Fibroblast of gingiva (primary cell): ENCODE data around the gene MRPL10.

Source experiments
- DNase-seq: peaks from one replicate; pipeline ENCODE4 v3.0.0-alpha.2; 2011; ENCODE audit warnings: low read depth

Gene MRPL10

DNA sequence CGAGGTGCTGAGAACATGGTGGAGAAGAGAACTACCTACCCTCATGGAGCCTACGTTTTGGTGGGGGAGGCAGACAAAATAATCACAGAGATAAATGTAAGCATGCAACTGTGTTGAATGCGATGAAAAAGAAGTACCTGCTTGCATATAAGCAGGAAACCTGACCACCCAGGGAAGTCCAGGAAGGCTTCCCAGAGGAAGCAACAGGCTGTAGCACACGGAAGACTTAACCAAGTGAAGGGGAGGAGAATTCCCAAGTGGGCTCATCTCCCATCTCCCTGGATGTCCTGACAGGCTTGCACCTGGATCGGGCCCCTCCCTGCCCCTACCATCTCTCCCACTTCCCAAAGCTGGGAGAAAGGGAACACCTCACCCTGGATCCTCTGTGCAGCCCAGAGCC is 7.7 kb upstream of the MRPL10 start:
- DNase-seq, result no peak

DNA sequence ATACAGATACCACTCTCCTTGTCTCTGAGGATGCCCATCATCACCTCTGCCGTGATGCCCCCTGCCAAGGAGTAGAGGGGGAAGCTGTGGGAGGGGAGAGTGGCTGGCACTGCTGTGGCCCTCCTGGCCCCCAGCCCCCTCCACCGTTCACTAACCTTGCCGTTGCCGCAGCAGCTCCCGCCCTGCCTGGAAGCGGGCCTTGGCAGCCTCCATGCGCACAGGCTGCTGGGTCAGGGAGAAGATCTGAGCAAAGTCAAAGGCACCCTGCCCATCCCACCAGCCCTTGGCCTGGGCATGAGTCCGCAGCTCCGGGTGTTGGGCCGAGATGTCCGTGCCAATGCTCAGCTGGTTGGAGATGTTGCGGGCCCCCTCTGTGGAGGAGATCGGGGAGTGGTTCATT is 7.3 kb upstream of the MRPL10 start:
- DNase-seq, result no peak

DNA sequence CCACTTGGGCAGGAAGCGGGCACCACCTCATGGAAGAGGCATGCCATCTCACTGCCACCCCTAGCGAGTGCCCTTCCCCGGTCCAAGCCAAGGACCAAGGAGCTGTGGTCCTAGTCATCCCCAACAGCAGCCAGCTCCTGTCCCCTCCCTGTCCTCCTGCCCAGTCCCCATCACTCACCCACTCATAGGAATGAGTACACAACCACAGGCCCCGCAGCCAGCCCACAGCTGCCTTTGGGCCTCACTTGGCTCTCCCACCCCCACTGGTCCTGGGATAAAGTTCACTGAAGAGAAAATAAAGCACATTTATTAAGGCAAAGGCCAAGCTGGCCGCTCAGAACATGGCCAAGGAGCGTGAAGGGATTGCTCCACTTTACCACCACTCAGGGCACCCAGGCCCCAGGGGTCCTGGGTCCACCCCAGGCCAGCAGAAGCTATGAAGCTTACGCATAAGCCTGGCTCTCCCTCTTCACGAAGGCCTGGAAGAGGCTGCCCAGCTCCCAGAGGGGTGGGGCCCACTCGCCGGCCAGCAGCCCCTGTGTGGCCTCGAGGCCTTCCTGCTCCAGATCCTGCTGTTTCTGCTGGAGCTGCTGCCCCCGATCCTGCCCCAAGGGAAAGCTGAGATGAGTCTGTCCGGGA is 6.2 kb upstream of the MRPL10 start:
- DNase-seq, result peak; percentile 69

DNA sequence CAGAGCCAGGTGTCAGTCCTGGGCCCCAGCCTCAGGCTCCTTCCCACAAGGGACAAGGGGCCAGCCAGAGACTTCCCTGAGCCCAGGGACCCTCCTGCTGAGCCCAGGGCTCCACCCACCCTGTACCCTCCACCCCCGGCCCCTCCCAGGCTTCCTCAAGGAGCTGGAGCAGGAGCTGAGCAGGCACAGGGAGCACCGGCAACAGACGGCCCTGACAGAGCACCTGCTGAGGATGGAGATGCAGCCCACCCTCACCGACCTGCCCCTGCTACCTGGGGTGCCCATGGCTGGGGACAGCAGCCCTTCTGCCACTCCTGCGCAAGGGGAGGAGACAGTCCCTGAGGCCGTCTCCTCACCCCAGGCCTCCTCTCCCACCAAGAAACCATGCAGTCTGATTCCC is 5.3 kb upstream of the MRPL10 start:
- DNase-seq, result no peak

GRCh38 chr17:47834756-47835155 is 3.4 kb upstream of the MRPL10 start:
- no peak for DNase-seq

- no peak for DNase-seq
These were observed 590 bp upstream of the MRPL10 start for GRCh38 chr17:47831934-47832327.

DNA sequence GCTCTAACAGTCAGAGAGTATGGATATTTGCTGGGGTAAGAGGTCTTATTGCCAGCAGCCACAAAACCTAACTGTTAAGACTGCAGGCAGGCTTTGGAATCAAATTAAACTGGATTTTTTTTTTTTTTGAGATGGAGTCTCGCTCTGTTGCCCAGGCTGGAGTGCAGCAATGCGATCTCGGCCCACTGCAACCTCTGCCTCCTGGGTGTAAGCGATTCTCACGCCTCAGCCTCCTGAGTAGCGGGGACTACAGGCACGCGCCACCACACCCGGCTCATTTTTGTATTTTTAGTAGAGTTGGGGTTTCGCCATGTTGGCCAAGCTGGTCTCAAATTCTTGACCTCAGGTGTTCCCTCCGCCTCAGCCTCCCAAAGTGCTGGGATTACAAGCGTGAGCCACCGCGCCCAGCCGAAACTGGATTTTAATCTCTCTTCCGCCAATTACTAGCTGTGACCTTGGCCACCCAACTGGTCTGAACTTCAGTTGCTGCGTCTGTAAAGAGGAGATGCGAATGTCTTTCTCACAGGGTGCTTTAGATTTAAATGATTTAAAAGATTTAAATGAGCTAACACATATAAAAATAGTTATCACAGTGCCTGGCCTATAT is 842 bp downstream of the MRPL10 start:
- DNase-seq, result no peak

- DNase-seq, result no peak
These were observed 1.5 kb downstream of the MRPL10 start for GRCh38 chr17:47829870-47830269.

- no peak for DNase-seq
These were observed 7.8 kb downstream of the MRPL10 start for GRCh38 chr17:47823519-47823918.

- DNase-seq, result no peak
These were observed 8.6 kb downstream of the MRPL10 start for GRCh38 chr17:47822785-47823184.

GRCh38 chr17:47821424-47822391 is 9.6 kb downstream of the MRPL10 start, which contains the start of gene OSBPL7:
TSS of gene OSBPL7 (minus strand) at chr17:47821794. CDS start at chr17:47820278, 1,516 bp downstream.
- DNase-seq, result peak; percentile 71

DNA sequence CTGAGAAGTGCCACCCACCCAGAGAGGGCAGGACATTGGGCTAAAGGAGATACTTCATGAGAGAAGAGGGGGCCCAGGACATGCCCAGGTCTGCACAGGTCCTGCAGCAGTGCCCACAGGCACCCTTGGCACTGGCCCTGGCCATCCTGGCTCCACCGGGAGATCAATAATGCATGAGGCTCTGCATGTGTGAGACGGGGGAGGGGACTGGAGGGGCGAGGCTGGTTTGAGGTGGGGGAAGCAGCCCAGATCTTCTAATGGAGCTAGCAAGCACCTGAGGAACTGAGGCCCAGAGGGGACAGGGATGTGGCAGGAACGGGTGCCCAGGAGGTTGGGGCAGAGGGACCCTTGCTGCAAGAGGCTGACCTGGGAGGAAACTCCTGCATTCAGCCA is 10.3 kb downstream of the MRPL10 start:
- no peak for DNase-seq

GRCh38 chr17:47820033-47820789 is 11.1 kb downstream of the MRPL10 start:
- no peak for DNase-seq

- DNase-seq, result no peak
These were observed 11.9 kb downstream of the MRPL10 start for GRCh38 chr17:47819475-47819874.

- DNase-seq, result no peak
These were observed 13.2 kb downstream of the MRPL10 start for GRCh38 chr17:47818002-47818695.

DNA sequence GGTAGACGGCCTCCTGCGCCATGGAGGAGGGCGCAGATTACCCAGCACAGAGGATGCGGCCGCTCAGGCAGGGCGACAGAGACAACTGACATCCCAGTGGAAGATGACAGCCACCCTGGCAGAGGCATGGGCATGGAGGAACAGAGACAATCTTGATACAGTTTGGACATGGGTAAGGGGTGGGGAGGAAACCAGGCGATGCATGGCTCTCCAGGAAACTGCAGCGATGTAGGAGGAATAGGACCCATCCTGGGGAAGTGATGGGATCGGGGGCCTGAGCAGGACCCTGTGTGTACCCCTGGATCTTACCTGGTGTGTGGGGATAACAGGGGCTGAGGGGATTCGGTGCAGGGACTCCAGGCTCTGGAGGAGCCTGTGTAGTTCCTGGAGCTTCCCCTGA is 14.4 kb downstream of the MRPL10 start:
- DNase-seq, result no peak

- no peak for DNase-seq
These were observed 15.1 kb downstream of the MRPL10 start for GRCh38 chr17:47816111-47816735.

DNA sequence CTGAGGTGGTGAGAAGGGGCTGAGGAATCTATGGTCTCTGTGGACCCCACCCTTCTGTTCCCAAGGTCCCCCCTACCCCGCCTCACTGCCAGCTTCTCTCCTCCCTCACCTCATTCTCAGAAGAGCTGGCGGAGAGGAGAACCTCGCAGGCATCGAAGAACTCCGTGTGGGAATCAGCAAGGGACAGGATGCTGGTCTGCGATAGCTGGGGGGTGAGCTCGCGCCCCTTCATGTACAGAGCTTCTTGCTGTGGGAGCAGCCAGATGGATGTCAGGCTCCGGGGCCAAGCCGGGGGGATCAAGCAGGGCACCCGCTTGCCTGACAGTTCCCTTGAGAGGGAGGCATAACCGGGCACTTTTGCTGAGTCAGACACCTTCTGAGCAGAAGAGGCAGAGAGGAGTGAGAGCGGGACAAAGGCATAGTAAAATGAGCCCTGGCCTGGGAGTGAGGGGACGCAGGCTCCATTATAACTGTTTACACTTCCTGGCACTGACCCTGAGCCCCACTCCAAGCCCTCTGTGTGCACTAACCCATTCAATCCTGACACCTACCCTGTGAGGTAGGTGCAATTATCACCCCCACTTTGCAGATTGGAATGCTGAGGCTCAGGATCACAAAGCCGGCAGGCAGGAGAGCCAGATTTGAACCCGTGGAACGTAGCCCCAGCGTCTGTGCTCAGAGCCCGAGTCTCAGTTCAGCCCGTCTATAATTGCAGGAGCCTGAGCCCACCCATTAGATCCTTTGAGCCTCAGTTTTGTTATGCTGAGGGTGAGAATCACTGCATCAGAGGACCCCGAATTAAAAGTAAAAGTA is 16.0 kb downstream of the MRPL10 start:
- DNase-seq, result no peak

DNA sequence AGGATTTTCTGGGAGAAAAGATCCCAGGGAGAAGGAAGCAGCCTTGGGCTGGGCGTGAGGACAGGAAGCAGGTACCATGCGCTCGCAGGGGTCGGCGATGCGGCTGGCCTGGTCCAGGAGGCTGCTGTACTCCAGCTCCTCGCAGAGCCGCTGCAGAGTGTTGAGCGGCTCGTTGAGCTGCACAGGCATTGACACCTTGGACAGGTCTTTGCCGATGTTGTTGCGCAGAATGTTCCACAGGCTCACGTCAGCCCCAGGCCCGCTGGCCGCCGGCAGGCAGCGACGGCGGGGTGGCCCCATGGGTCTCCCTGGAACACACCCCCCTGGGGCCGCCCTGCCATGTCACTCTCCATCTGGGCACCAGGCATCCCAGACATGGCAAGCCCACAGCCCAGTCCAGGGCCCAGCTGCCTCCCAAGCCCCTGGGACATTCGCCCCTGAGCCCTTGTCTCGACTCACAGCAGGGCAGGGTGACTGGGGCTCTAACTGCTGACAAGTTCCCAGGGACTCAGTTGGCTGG is 17.8 kb downstream of the MRPL10 start:
- DNase-seq, result no peak

- no peak for DNase-seq
These were observed 18.3 kb downstream of the MRPL10 start for GRCh38 chr17:47813077-47813476.
